Stimulated activated CD4-positive, alpha-beta T cell treated with anti-CD3 and anti-CD28 coated beads, Interleukin-15, amount 100 ng/mL, for 24 hours (primary cell): ENCODE measurements around the gene FOXC2.

Experiments
- DNase-seq: peaks from one replicate; pipeline ENCODE4 v3.0.0-alpha.2; 2020

The FOXC2 gene

GRCh38 chr16:86566601-86566965 lies at the start of gene FOXC2:
FOXC2 (plus strand) TSS chr16:86566829; CDS start chr16:86567336, 507 bp downstream.
- DNase-seq, result peak; percentile 78

- DNase-seq, result no peak
Measured at GRCh38 chr16:86517033-86517432, 49.6 kb upstream of the FOXC2 start.

DNA sequence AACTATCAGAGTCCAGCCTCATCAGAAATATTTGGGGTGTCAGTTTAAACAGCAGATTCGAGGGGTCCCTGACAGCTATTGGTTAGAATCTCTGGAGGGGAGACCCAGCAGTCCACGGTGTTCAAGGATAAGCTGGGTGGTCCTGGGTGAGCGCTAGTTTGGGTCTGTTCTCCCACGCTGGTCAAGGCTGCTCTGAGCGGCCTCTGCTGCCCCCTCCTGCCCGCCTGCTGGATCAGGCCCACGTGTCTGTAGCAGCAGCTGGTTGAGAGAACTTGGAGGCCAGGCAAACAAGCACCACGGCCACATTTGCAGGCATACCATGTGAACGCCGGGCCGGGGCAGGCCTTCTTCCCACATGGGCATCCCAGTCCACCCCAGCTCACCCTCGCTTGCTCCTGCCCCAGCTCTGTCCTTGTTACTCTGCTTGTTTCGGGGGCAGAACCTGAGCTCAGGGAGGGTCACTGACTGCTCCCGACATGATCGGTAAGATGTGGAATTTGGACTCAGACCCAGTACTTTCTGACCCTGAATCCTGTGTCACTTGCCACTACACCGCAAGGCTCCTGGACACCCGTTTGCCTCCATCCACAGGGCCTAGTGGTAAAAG lies 48.9 kb upstream of the FOXC2 start:
- peak; percentile 55 for DNase-seq

DNA sequence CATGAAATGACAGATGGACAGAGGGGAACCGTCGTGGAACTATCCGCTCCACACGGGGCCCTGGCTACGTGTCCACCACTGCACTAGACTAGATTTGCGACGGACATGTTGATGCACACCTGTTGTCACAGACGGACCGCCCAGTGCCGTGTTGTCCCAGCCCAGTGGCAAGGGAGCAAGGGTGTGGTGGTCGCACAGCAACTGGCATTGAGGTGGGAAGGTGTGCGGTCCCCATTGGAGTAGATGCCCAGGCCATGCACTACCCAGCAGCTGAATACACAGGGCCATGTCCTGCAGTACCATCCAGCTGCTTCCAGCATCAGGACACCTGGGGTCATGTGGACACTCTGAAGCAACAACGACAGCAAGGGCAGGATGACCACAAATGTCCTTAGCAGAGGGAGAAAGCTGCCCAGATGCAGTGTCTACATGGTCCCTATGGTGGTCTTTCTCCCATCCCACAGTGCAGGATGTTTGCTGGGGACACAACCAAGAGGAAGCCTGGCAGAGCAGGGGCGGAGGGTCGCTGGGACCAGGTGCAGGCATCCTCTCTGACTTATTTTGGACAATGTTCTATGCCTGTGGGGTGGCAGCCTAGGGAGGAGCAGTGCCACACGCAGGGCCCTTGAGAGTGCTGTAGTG lies 47.5 kb upstream of the FOXC2 start:
- no peak for DNase-seq

GRCh38 chr16:86519649-86520316 lies 46.8 kb upstream of the FOXC2 start:
- peak; percentile 68 for DNase-seq

DNA sequence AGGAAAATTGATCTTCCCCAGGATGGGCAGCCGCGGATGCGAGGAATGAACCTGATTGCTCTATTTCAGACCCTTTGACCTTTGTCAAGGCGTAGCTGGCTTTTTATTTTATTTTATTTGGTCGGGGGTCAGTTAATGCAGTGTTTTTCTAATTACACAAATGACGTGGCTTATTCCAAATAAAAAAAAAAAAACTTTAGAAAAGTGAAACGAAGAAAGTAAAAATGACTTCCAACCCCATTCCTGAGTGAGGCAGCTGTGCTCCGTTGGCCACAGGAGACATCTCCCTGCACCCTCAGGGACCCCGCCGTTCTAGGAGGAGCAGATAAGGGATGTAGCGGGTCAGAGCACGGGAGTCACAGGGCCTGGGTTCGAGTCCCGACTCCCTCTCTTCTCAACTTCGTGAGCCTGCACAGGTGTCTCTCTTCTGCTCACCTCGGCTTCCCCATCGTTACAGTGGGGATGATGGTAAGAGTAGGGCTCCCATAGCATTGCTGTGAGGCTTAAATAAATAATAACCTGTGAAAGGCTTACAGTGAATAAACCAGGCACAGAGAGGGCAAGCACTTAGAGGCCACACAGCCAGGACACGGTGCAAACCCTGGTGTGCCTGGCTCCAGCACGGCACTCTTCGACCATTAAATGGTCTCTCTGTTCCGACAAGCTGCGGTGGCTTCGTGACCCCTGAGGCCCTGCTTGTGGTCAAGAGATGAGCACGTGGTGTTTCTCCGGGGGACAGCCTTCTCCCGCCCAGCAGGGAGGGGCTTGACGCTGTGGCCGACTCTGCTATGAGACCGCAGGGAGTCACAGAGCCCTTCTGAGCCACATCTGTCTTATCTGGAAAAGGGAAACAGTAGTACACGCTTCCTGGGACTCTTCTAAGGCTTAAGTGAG lies 46.1 kb upstream of the FOXC2 start:
- DNase-seq, result no peak

DNA sequence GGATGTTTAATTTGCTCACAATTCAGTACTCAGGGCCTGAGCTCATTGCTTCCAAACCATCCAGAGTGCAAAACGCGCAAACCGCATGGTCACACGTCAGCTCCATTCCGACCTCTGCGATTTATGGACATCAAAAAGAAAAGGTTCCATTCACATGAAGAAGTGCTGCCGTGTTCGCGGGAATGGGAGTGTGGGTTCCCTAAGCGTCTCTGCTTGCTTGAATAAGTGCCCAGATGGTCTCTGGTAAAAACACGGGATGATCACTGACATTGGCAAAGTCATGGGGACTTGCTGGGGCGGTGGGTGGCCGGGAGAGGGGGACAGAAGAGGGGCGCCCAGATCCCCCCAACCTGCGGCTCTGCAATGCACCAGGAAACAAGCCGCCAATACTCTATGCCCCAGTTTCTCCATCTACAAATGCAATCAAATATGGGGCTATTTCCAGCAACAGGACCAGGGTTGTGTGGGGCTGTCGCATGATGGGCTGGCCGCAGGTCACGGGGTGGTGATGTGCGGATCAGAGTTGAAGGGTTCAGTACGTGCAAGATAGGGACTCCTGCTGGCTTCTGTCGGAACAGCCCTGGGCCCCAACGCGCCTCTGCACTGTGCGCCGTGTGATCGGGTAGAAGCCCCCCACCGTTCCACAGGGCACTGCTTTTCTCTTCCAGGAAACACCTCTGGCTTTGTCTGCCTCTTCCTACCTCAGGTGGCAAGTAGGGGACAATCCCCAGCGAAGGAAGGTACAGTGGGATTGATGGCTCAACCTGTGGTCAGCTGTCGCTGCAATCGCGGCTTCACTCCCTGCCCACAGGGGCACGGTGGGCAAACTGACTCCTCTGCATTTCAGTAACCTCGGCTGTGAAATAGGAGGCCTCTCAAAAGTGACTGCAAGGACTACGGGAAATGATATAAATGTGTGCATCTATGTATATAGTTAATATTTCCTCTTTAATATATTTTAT lies 45.1 kb upstream of the FOXC2 start:
- DNase-seq, result no peak

GRCh38 chr16:86522634-86523033 lies 44.0 kb upstream of the FOXC2 start:
- no peak for DNase-seq

DNA sequence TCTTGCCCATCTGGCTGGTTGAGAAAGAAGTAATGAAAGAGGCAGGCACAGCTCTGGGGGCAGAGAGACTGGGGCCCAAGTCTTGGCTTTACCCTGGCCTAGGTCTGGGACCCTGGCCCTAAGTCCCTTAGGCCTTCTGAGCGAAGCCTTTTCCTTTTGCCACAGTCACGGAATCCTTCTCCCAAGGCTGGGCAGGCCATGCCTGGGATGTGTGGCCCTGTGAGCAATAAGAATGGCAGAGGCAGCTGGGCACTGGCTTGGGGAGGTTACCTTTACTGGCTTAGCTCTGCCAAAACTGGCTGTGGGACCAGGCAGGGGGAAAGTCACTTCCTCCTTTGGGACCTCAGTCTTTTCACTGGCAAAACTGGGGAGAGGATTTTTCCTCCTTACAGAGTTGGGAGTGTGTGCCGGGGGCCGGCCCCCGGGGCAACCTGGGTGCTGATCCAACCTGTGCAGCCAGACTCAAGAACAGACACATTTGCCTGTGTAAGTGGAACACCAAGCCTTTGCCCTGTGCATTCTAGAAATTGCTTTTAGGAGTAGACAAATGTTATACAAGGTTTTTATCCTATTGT lies 43.4 kb upstream of the FOXC2 start:
- no peak for DNase-seq

DNA sequence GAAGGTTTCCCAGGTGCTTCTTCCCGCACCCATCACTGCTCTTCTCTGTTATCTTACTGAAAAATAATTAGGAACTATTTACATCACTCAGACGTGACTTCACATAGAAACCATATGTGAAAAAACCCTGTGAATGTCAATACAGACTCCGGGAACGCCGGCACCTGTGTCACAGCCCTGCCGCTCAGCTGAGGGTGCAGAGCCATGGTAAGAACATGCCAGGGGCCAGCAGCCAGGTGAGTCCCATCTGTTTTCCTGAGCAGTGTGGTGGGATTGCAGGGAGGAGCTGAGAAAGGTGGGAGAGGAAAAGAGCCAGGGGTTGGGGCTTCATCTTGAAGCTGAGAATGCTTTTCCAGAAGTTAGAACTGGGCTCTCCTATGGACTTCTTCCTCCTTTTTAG lies 42.6 kb upstream of the FOXC2 start:
- no peak for DNase-seq

GRCh38 chr16:86525696-86526095 lies 40.9 kb upstream of the FOXC2 start:
- DNase-seq, result no peak

- DNase-seq, result no peak
Measured at GRCh38 chr16:86527366-86527765, 39.3 kb upstream of the FOXC2 start.

DNA sequence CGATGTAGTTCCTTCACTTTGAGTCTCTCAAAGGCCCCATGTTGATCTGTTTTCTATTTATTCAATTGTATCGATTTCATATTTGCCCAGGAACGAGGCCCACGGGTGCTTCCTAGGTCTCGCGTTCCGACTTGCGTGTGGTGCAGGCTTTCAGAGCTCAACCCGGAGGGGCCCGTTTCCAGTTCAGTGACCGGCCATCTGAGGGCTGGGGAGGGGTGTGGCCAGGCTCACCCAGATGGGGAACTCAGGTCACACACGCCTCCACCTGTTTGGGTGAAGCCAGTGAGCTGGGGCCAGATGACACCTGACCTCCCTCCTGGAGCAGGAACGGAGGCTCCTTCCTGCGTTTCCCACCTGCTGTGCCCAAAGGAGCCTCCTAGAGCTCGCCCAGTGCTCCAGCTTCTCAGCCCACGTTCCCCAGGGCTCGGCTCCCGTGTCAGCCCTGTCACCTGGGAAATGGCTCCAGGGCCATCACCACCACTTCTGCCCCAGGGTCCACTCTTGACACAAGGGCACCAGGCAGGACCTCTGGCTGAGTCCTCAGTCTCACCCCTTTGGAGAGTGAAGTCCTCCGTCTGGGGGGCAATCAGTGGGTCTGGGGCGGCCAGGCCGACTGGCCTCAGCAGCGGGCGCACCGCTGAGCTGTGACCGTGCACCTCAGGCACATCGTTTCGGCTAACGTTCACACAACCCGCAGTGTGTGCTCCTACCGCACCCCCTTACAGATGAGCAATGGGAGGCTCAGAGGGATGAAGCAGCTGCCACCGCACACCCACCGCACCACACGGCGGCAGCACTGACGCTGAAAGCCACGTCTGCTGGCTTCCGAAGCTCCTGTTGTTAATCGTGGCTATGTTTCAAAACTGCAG lies 38.3 kb upstream of the FOXC2 start:
- DNase-seq, result no peak

DNA sequence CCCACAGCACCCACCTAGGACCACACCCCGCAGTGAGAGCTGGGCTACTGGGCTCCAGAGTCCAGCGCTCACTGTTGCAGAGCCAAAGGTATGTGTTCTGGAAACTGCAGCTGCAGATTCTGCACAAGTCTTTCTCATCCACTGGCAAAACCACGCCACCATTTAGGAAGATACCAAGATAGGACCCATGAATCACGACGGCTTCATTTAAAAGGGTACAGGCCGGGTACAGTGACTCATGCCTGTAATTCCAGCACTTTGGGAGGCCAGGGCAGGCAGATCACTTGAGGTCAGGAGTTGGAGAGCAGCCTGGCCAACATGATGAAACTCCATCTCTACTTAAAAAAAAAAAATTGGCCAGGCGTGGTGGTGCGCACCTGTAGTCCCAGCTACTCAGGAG lies 37.5 kb upstream of the FOXC2 start:
- DNase-seq, result no peak

DNA sequence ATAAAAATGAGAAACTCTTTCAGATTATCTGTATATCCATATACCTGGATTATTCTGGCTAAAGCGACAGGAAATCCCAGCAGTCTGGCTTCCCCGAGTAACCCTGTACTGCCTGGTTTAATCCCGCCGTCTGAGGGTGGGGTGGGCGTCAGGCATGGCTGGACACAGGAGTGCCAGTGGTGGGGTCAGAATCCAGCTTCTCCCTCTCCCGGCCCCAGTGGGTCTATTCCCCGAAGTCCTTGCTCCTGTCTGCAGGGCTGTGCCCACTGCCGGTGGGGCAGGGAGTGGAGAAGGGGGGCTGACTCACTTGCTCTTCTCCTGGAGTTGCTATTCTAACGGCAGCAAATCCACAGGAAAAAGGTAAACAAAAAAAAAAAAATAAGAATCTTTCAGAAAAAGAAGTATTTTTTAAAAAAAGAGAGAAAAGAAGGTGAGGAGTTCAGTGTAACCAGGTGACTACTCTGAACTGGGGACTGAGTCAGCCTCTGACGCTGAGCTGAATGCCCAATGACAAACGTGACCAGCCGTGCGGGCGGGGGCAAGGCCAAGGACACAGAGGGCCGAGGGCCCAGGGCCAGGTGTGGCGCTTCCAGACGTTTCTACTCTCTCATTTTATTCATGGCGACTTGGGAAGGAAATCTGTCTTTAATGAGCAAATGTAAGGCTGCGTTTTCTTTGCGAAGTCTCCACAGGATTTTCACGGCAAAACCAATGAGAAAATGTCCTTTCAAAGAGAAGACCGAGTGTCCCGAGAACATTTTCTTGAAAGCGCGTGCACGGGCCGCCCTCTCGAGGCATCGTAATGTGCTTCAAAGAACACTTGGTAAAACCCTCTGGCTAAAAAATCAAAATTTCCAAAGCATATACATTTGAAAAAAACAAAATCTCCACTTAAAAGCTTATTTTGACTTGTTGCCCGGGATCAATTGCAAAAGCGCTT lies 36.1 kb upstream of the FOXC2 start:
- DNase-seq, result no peak

GRCh38 chr16:86531191-86531545 lies 35.5 kb upstream of the FOXC2 start:
- no peak for DNase-seq

- no peak for DNase-seq
Measured at GRCh38 chr16:86531641-86532525, 34.7 kb upstream of the FOXC2 start.

DNA sequence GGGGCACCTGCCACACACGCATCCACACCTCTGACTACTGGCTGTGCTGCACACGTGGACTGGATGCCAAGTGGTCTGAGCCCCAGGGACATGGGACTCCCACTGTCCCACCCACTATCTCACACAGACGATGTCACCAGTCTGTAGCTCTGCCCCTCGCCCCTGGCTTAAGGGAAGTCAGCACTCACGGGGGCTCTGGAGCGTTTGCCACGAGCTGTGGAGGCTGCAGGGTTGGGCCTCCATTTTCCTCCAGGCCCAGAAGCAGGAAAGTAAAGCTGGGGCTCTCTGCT lies 34.2 kb upstream of the FOXC2 start:
- DNase-seq, result no peak

- DNase-seq, result no peak
Measured at GRCh38 chr16:86533076-86533475, 33.6 kb upstream of the FOXC2 start.
